HCT116 (cell line): ENCODE measurements around the gene LRRC74A. TPM values are rescaled to one million over a fixed set of nuclear protein-coding genes. Genes with fewer than 3 reads are reported as not detected.

Source experiments
- ATAC-seq: fragments of 200-7000 bp; cut with Tn5 transposase; 2 replicates; pipeline ENCODE4 v1.9.1; 2020; ENCODE audit warnings: mild to moderate bottlenecking, moderate library complexity
- BruUV-seq: library from RNA; stranded (reverse); fragments of 400-500 nt; replicated peaks from 2 replicates; lab custom pipeline; 2021; lab: Mats Ljungman, UMichigan
- CTCF ChIA-PET: fragments of 300-600 bp; sonication (Branson Sonifier 250); formaldehyde crosslinking; loops from one replicate; lab custom pipeline; 2021; ENCODE audit warnings: antibody characterized with exemption; lab: Charles Lee
- POLR2A ChIA-PET: fragments of 300-600, 350-600 bp; sonication (Branson Sonifier 250); formaldehyde crosslinking; loops from one replicate; lab custom pipeline; 2021; ENCODE audit warnings: antibody characterized with exemption; lab: Charles Lee
- RAD21 ChIA-PET, 2 experiments: fragments of 300-600 bp; sonication (Branson Sonifier 250); formaldehyde crosslinking; loops; one replicate each; lab custom pipeline; 2023; ENCODE audit warnings: low total read pairs in 2 of 2; ENCODE audit not compliant: uncharacterized antibody in 2 of 2, unreplicated experiment in 2 of 2, low non-redundant PET in 1 of 2; lab: Charles Lee
- DNase-seq: peaks from one replicate; pipeline ENCODE4 v3.0.0-alpha.2; 2010; ENCODE audit warnings: low read depth, low spot score
- H2AFZ ChIP-seq: fragments of 200-600 bp; shearing (Covaris generic), sonication (generic); 2 replicates; pipeline ENCODE4 v1.6.1; 2017; ENCODE audit warnings: low read depth, mixed run types, mixed read lengths, antibody characterized with exemption, low read length; ENCODE audit not compliant: poor library complexity, severe bottlenecking
- H3K27ac ChIP-seq: 2 replicates; pipeline ENCODE4 v1.5.1; 2012; ENCODE audit warnings: low read depth, low read length
- H3K27me3 ChIP-seq: fragments of 200-600 bp; sonication (generic); 2 replicates; pipeline ENCODE4 v1.6.1; 2016; ENCODE audit warnings: mixed run types, low read length, mixed read lengths; ENCODE audit not compliant: insufficient read depth
- H3K36me3 ChIP-seq, 2 experiments: fragments of 200-500 bp in 1 of 2; fragments of 200-600 bp in 1 of 2; sonication (Bioruptor generic) in 1 of 2; sonication (generic) in 1 of 2; 2 replicates each; pipeline versions ENCODE4 v1.5.1 to v1.6.1; 2014 to 2016; ENCODE audit warnings: low read length in 2 of 2, inconsistent platforms in 1 of 2, mixed read lengths in 1 of 2, mixed run types in 1 of 2; ENCODE audit not compliant: insufficient read depth in 2 of 2, control insufficient read depth in 1 of 2
- H3K4me1 ChIP-seq, 2 experiments: fragments of 200-600 bp in 1 of 2; sonication (generic) in 1 of 2; 2 replicates each; pipeline versions ENCODE4 v1.5.1 to v1.6.1; 2012 to 2017; ENCODE audit warnings: low read length in 2 of 2, inconsistent platforms in 1 of 2, mild to moderate bottlenecking in 1 of 2, mixed read lengths in 1 of 2, mixed run types in 1 of 2, moderate library complexity in 1 of 2; ENCODE audit not compliant: insufficient read depth in 2 of 2, control insufficient read depth in 1 of 2
- H3K4me2 ChIP-seq: fragments of 200-600 bp; sonication (generic); 2 replicates; pipeline ENCODE4 v1.6.1; 2017; ENCODE audit warnings: mixed run types, low read length, mixed read lengths
- H3K4me3 ChIP-seq, 2 experiments: fragments of 200-600 bp in 1 of 2; sonication (generic) in 1 of 2; replicated peaks in 1 of 2; 2 replicates each; pipeline ENCODE4 v1.5.1; 2011 to 2016; ENCODE audit warnings: low read length in 2 of 2, control low read depth in 1 of 2, low read depth in 1 of 2, mild to moderate bottlenecking in 1 of 2, mixed read lengths in 1 of 2, mixed run types in 1 of 2
- H3K79me2 ChIP-seq: fragments of 200-600 bp; sonication (generic); 2 replicates; pipeline ENCODE4 v1.6.1; 2017; ENCODE audit warnings: mild to moderate bottlenecking, mixed run types, low read length, moderate library complexity, mixed read lengths; ENCODE audit not compliant: insufficient read depth
- H3K9ac ChIP-seq: fragments of 200-600 bp; sonication (generic); 2 replicates; pipeline ENCODE4 v1.6.1; 2016; ENCODE audit warnings: low read length, mixed read lengths
- H3K9me2 ChIP-seq: fragments of 200-600 bp; sonication (generic), shearing (Covaris generic); 2 replicates; pipeline ENCODE4 v1.6.1; 2017; ENCODE audit warnings: mixed run types, mild to moderate bottlenecking, moderate library complexity; ENCODE audit not compliant: insufficient read depth
- H3K9me3 ChIP-seq, 2 experiments: fragments of 200-500 bp in 1 of 2; fragments of 200-600 bp in 1 of 2; sonication (Bioruptor generic) in 1 of 2; sonication (generic) in 1 of 2; 2 replicates each; pipeline ENCODE4 v1.6.1; 2014 to 2017; ENCODE audit warnings: low read length in 2 of 2, mixed read lengths in 2 of 2, inconsistent platforms in 1 of 2, low read depth in 1 of 2, mild to moderate bottlenecking in 1 of 2, mixed run types in 1 of 2, moderate library complexity in 1 of 2; ENCODE audit not compliant: control insufficient read depth in 1 of 2, insufficient read depth in 1 of 2
- H4K20me1 ChIP-seq: fragments of 200-600 bp; sonication (generic), shearing (Covaris generic); 2 replicates; pipeline ENCODE4 v1.6.1; 2017; ENCODE audit warnings: mixed run types, mild to moderate bottlenecking, moderate library complexity; ENCODE audit not compliant: insufficient read depth
- ATF3 ChIP-seq: IDR thresholded peaks from 2 replicates; pipeline ENCODE4 v1.6.1; 2012
- CEBPB ChIP-seq: IDR thresholded peaks from 2 replicates; pipeline ENCODE4 v1.6.1; 2012; ENCODE audit warnings: low read depth
- EGR1 ChIP-seq: IDR thresholded peaks from 2 replicates; pipeline ENCODE4 v1.6.1; 2012; ENCODE audit warnings: low read depth
- ELF1 ChIP-seq: IDR thresholded peaks from 2 replicates; pipeline ENCODE4 v1.6.1; 2012; ENCODE audit warnings: low read depth, borderline replicate concordance
- EZH2 ChIP-seq: fragments of 200-600 bp; sonication (generic); IDR thresholded peaks from 2 replicates; pipeline ENCODE4 v1.6.1; 2017; ENCODE audit warnings: antibody characterized with exemption, mixed run types
- EZH2phosphoT487 ChIP-seq: fragments of 200-600 bp; IDR thresholded peaks from 2 replicates; pipeline ENCODE4 v1.6.1; 2018; ENCODE audit warnings: antibody characterized with exemption, borderline replicate concordance
- FOSL1 ChIP-seq: IDR thresholded peaks from 2 replicates; pipeline ENCODE4 v1.6.1; 2012; ENCODE audit warnings: low read depth
- RAD21 ChIP-seq: IDR thresholded peaks from 2 replicates; pipeline ENCODE4 v1.6.1; 2012; ENCODE audit warnings: low read depth, mild to moderate bottlenecking
- SIN3A ChIP-seq: IDR thresholded peaks from 2 replicates; pipeline ENCODE4 v1.6.1; 2012; ENCODE audit warnings: low read depth
- SP1 ChIP-seq: IDR thresholded peaks from 2 replicates; pipeline ENCODE4 v1.6.1; 2012; ENCODE audit warnings: low read depth
- YY1 ChIP-seq: IDR thresholded peaks from 2 replicates; pipeline ENCODE4 v1.6.1; 2011; ENCODE audit warnings: low read length, low read depth, moderate library complexity, mild to moderate bottlenecking; ENCODE audit not compliant: insufficient replicate concordance; ENCODE audit errors: extremely low read depth
- ZNF274 ChIP-seq: fragments of 200-500 bp; sonication (Bioruptor generic); IDR thresholded peaks from 2 replicates; pipeline ENCODE4 v1.6.1; 2014; ENCODE audit warnings: mild to moderate bottlenecking, low read depth, low read length, inconsistent platforms
- intact Hi-C: fragments of 100-400 bp; cut with micrococcal nuclease; formaldehyde crosslinking; loops from 2 replicates; pipeline ENCODE4 v1.10.0; 2022
- total RNA-seq: library from RNA; stranded (reverse); gene quantifications from one replicate; pipeline ENCODE4 v1.2.1, GENCODE V29; 2021; ENCODE audit not compliant: unreplicated experiment
- TF ChIP-seq, protein P1 (sequence below): IDR thresholded peaks from 2 replicates; pipeline ENCODE4 v1.6.1; 2012
- TF ChIP-seq, protein P2 (sequence below), 3 experiments: fragments of 200-600 bp in 1 of 3; sonication (generic) in 1 of 3; IDR thresholded peaks in 2 of 3; conservative IDR thresholded peaks in 1 of 3; 2 replicates each; pipeline ENCODE4 v1.5.1; 2012 to 2017; ENCODE audit warnings: low read depth in 2 of 3, low read length in 2 of 3, antibody characterized with exemption in 1 of 3, borderline replicate concordance in 1 of 3, control low read depth in 1 of 3, mild to moderate bottlenecking in 1 of 3, mixed read lengths in 1 of 3, mixed run types in 1 of 3, moderate library complexity in 1 of 3; ENCODE audit not compliant: insufficient read depth in 1 of 3

Gene LRRC74A
- total RNA-seq, 1 experiment from 2014 or later, result not detected

DNA sequence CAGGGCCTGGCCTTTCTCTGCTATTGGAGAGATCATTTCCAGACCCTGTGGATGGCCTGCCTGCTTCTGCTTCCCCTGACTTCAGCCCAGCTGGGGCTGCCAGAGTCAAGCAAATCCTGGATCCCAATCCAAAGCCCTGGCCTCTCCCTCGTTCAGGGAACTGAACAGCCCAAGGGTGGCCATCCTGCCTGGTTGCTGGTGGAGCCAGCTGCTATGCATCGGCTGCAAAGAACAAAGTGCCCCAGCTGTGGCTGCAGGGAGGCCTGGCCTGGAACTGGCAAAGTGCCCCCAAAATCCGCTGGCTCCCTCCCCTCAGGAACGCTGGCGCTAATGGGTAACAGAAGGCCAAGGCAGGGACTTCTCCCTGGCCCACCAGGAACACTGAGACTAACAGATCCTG lies 56.4 kb downstream of the LRRC74A start:
- H2AFZ ChIP-seq, result no peak overlapping the region
- H3K4me3 ChIP-seq, result no peak overlapping the region
- ATAC-seq, result no peak
- intact Hi-C loops, result no loop called here
- no peak overlapping the region for H3K9ac ChIP-seq
- H3K9me3 ChIP-seq, result no peaks in the 10 kb centered on the region
- H3K27me3 ChIP-seq, result no peaks in the 10 kb centered on the region
- ChIA-PET POLR2A (no interaction called here), RAD21 (no interaction called here), CTCF (no interaction called here)
- H3K79me2 ChIP-seq, result no peaks in the 10 kb centered on the region
- no TSS peak for BruUV-seq
- H4K20me1 ChIP-seq, result no peaks in the 10 kb centered on the region
- no peak overlapping the region for H3K27ac ChIP-seq
- no peaks in the 10 kb centered on the region for H3K9me2 ChIP-seq
- no peak for DNase-seq
- H3K36me3 ChIP-seq, result no peaks in the 10 kb centered on the region
- no peaks in the 10 kb centered on the region for H3K4me1 ChIP-seq
- TF ChIP-seq SIN3A (no peak), RAD21 (no peak), ATF3 (no peak), YY1 (no peak), ELF1 (no peak), EZH2phosphoT487 (no peak), SP1 (no peak), ZNF274 (no peak), EZH2 (no peak), EGR1 (no peak), CEBPB (no peak), FOSL1 (no peak)
- TF ChIP-seq, protein P1, sequence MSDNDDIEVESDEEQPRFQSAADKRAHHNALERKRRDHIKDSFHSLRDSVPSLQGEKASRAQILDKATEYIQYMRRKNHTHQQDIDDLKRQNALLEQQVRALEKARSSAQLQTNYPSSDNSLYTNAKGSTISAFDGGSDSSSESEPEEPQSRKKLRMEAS, result no peak
- TF ChIP-seq, protein P2, sequence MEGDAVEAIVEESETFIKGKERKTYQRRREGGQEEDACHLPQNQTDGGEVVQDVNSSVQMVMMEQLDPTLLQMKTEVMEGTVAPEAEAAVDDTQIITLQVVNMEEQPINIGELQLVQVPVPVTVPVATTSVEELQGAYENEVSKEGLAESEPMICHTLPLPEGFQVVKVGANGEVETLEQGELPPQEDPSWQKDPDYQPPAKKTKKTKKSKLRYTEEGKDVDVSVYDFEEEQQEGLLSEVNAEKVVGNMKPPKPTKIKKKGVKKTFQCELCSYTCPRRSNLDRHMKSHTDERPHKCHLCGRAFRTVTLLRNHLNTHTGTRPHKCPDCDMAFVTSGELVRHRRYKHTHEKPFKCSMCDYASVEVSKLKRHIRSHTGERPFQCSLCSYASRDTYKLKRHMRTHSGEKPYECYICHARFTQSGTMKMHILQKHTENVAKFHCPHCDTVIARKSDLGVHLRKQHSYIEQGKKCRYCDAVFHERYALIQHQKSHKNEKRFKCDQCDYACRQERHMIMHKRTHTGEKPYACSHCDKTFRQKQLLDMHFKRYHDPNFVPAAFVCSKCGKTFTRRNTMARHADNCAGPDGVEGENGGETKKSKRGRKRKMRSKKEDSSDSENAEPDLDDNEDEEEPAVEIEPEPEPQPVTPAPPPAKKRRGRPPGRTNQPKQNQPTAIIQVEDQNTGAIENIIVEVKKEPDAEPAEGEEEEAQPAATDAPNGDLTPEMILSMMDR (IDR thresholded peaks at IDR 0.05 in 2 of 3, conservative IDR thresholded peaks at IDR 0.05 in 1 of 3; ENCODE audit: borderline replicate concordance in 1 of 3, insufficient read depth in 1 of 3, low read depth in 2 of 3, low read length in 2 of 3), result no peak
- no peak overlapping the region for H3K4me2 ChIP-seq
